ENCODE measurements around the gene ARHGAP9.
A peak's percentile ranks its signal among the peaks of the same experiment; 100 is the strongest.

ARHGAP9 gene

DNA sequence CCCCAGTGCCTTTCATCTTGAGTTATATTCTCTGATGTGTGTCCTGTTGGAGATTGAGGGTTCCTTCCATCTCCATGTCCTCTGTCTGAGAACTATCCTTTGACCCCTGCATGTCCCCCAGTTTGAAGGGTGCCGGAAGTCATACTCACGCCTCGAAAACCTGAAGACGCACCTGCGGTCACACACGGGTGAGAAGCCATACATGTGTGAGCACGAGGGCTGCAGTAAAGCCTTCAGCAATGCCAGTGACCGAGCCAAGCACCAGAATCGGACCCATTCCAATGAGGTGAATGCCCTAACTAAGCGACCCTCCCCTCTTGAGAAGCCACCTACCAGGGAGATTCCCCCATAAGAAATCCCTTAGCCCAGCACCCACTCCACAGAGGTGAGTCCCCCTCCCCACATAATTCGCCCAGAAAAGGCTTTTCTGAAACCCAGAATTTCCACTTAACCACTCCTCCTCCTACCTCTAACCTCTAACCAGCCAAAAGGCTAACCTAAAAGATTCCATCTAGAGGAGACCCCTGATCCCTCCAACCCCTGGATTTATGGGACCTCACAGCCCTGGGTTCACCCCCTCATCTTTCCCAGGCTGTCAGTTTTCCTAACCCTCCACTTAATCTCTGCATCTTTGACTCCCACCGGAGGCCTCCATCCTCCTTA lies 12.3 kb downstream of the ARHGAP9 start:
- TF ChIP-seq, protein P1, sequence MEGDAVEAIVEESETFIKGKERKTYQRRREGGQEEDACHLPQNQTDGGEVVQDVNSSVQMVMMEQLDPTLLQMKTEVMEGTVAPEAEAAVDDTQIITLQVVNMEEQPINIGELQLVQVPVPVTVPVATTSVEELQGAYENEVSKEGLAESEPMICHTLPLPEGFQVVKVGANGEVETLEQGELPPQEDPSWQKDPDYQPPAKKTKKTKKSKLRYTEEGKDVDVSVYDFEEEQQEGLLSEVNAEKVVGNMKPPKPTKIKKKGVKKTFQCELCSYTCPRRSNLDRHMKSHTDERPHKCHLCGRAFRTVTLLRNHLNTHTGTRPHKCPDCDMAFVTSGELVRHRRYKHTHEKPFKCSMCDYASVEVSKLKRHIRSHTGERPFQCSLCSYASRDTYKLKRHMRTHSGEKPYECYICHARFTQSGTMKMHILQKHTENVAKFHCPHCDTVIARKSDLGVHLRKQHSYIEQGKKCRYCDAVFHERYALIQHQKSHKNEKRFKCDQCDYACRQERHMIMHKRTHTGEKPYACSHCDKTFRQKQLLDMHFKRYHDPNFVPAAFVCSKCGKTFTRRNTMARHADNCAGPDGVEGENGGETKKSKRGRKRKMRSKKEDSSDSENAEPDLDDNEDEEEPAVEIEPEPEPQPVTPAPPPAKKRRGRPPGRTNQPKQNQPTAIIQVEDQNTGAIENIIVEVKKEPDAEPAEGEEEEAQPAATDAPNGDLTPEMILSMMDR (IDR thresholded peaks at IDR 0.05; ENCODE audit: low read depth, low read length) = no peak
- no peak for DNase-seq (ENCODE audit: extremely low read depth, low read depth)

DNA sequence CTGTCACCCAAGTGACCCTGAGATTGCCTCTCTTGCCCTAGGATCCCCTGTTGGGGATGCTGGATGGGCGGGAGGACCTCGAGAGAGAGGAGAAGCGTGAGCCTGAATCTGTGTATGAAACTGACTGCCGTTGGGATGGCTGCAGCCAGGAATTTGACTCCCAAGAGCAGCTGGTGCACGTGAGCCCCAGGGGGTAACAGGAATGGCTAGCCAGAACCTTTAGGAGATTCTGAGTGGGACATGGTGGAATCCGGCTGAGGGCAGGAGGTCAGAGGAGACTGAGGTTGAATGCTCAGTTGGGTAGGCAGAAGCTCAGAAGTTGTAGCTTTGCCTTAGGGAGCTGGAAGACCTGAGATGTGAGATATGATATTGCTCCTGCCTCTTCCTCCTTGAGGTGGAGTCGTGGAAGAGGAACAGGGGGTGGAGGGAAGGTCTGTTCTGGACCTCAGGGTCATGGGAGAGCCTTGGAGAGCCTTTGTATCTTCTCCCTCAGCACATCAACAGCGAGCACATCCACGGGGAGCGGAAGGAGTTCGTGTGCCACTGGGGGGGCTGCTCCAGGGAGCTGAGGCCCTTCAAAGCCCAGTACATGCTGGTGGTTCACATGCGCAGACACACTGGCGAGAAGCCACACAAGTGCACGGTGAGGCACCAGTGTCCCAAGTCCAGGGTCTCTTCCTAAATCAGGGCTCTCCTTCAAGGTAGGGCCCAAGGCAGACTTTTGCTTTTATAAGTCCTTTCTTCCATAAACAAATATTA lies 13.7 kb downstream of the ARHGAP9 start:
- TF ChIP-seq, protein P1 (IDR thresholded peaks at IDR 0.05; ENCODE audit: low read depth, low read length) = no peak
- DNase-seq (ENCODE audit: extremely low read depth, low read depth) = no peak

- TF ChIP-seq, protein P1 (IDR thresholded peaks at IDR 0.05; ENCODE audit: low read depth, low read length) = no peak
- DNase-seq (ENCODE audit: extremely low read depth, low read depth) = no peak
Measured at GRCh38 chr12:57465030-57465746, 14.5 kb downstream of the ARHGAP9 start.

DNA sequence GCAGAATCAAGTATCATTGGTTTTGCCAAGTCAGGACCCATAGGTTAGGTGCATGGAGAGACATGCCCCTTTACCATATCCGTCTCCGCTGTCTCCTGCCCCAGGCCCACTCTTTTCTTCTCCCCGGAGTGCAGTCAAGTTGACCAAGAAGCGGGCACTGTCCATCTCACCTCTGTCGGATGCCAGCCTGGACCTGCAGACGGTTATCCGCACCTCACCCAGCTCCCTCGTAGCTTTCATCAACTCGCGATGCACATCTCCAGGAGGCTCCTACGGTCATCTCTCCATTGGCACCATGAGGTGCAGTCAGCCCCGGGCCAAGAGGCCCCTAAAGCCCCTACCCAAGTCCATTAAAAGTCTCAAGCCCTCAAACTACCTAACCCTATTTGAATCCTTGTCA lies 15.1 kb downstream of the ARHGAP9 start:
- TF ChIP-seq, protein P1 (IDR thresholded peaks at IDR 0.05; ENCODE audit: low read depth, low read length) = no peak

DNA sequence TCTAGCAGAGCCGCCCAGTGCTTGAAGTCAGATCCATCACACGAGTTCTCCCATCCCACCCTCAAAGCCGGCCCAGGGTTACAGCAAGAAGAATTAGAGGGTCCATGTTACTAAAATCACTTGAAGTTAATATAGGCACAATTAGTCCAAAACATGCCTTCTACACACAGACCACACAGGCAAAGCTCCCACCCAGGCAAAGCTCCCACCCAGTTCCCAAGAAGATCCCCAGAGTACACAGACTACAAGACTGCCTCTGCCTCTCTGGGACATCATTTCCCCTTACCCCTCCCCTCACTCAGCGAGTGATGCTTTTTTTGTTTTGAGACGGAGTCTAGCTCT lies 16.8 kb downstream of the ARHGAP9 start:
- TF ChIP-seq, protein P1 (IDR thresholded peaks at IDR 0.05; ENCODE audit: low read depth, low read length) = no peak
- no peak for DNase-seq (ENCODE audit: extremely low read depth, low read depth)

More for the DNA sequence above, 15.1 kb downstream of the ARHGAP9 start:
- DNase-seq (ENCODE audit: extremely low read depth, low read depth) = no peak

- TF ChIP-seq, protein P1 (IDR thresholded peaks at IDR 0.05; ENCODE audit: low read depth, low read length) = peak; percentile 97
- DNase-seq (ENCODE audit: extremely low read depth, low read depth) = peak; percentile 54
Measured at GRCh38 chr12:57462251-57462911, 17.3 kb downstream of the ARHGAP9 start.

Measured in AG09319 (cell line).